GM20000 (cell line): ENCODE data around the gene SNX11.

ENCODE experiments used
- DNase-seq: peaks from one replicate; pipeline ENCODE4 v3.0.0; 2012; ENCODE audit warnings: low spot score
- TF ChIP-seq, protein P1 (sequence below): IDR thresholded peaks from 2 replicates; pipeline ENCODE4 v1.5.1; 2012; ENCODE audit warnings: mild to moderate bottlenecking, control low read depth; ENCODE audit errors: extremely low read depth, missing control alignments

The SNX11 gene

DNA sequence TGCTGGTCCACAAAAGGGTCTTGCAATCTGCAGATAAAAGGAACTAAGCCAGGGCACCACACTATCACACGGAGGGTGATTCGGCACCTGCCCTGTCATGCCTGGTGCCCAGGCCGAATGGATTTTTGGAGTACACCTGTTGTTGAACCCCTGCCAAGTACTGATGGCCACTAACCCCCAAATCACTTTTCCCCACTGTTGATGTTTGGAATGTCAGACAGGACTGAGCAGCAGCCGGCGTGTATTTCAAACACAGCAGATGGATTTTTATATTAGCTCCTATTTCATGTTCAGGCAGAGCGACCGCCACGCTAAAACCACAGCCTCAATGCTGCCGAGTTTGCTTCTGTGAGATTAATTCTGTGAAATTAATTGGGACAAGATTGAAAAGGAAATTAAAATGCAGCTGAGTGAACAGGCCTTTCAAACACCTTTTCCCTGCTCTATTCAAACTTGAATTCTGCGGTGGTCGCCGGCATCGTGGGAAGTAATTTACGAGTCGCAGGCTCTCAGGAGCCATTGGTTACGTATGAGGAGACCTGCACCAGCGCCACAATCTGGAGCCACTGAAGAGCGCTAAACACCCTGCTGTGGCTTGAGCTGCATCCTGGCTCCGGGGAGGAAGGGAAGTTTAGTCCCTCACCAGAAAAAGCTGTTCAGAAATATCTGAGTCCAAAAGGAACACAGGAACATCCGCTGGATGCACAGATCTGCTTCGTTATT, 48.5 kb downstream of the SNX11 start:
- no peak for DNase-seq
- TF ChIP-seq, protein P1, sequence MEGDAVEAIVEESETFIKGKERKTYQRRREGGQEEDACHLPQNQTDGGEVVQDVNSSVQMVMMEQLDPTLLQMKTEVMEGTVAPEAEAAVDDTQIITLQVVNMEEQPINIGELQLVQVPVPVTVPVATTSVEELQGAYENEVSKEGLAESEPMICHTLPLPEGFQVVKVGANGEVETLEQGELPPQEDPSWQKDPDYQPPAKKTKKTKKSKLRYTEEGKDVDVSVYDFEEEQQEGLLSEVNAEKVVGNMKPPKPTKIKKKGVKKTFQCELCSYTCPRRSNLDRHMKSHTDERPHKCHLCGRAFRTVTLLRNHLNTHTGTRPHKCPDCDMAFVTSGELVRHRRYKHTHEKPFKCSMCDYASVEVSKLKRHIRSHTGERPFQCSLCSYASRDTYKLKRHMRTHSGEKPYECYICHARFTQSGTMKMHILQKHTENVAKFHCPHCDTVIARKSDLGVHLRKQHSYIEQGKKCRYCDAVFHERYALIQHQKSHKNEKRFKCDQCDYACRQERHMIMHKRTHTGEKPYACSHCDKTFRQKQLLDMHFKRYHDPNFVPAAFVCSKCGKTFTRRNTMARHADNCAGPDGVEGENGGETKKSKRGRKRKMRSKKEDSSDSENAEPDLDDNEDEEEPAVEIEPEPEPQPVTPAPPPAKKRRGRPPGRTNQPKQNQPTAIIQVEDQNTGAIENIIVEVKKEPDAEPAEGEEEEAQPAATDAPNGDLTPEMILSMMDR: no peak

DNA sequence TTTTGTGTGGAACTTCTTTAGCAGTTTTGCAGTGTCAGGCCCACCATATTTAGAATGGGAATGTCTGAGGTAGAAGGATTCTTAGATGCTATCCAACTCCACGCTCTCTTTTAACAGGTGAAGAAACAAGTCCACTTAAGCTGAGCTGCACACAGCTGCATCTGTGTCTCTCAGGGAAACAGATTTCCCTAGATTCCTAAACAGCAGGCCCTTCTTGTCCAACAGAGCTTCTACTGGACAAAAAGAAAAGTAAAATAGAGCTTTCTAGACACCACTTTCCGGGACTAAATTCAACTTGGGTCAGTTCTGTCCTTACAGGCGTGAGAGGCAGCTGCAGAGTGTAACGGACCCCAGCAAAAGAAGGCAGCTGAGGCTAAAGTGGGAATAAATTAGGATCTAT, 51.7 kb downstream of the SNX11 start:
- TF ChIP-seq, protein P1: no peak
- DNase-seq: no peak

DNA sequence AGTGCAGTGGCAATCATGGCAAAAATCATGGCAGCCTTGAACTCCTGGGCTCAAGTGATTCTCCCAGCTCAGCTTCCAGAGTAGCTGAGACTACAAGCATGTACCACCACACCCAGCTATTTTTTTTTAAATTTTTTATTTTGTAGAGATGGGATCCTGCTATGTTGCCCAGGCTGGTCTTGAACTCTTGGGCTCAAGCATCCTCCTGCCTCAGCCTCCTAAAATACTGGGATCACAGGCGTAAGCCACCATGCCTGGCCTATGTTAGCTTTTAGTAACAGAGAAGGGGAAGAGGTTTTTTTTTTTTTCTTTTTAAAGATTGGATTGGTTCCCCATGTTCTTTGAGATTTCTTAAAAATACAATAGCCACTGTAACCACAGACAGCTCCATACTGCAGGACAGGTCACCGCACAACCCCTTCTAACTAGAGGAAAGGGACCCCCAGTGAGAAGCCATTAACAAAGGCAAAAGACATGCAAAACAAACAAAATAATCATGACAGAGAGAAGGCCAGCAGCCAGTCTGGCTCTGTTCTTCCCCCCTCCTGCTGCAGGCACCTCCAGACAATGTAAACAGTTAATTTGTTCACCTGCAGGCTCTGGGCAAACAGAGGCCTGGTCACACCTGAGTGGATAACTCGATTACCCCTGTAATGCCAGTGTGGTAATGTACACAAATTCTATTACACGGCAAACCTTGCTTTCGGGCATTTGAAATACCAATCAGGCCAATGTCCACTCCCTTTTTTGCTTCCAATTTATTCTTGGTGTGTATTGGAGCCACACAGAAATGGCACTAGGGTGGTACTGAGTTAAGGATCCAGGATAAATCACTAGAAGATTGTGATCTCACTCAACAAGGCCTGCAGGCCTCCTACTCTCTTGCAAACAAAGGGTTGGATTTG, 52.9 kb downstream of the SNX11 start:
- TF ChIP-seq, protein P1: no peak

DNA sequence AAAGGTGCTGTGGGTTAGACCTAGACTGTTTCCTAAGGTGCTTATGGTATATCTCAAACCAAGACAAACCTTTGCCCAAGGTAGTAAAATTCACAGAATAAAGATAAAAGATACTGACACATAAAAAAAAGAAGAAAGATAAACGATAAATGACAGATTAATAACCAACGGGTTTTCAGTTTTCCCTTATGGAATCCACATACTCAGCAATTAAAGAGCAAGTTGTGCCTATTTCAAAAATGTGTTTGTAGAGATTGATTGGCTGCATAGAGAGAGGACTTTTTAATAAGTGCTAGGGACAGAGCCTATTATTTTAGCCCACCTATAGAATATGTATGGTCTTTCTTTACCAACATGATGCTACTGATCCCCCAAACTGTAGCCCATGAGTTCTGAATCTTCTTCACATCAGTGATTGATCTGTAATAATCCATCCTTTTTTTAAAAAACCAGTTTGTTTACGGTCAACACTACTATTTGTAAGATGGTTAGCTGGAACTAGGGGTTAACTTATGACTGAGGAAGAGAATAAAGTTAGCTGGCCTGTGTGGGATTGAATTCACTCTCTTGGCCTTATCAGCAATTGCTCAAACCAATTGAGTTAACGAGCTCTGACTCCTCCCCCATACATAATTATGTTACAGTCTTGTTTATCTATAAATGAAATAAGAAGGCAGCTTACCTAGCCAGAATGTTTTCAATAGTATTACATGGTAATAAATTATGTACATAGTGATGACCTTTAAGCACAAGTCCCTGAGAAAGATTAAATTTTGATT, 53.8 kb downstream of the SNX11 start:
- no peak for DNase-seq
- TF ChIP-seq, protein P1: no peak

More for the DNA sequence above, 52.9 kb downstream of the SNX11 start:
- no peak for DNase-seq

DNA sequence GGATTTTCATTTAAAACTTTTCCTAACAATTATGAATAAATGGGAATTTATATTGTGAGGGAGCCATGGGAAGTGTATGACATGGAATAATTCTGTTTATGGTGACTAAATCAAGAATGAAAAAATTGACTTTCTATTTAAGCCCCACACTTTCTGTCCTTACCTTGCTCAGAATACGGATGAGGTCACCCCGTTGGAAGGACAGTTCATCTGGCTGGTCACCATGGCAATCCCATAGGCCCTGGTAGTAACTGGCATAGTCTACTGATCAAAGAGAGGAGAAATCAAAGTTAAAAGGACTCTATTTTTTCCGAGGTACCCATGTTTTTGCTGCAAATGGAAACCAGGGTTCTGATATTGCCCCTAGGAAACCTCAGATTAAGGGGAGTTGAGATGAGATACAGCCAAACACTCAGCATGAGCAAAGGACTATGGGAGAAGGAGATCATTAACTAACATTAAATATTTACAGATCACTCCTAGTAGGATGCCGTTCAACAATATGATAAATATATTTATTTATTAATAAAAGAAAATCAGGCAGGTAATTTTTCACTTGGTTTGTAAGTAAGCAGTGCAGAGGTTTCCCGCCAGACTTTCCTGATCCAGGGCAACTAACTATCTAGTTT, 54.9 kb downstream of the SNX11 start:
- TF ChIP-seq, protein P1: no peak
- no peak for DNase-seq

DNA sequence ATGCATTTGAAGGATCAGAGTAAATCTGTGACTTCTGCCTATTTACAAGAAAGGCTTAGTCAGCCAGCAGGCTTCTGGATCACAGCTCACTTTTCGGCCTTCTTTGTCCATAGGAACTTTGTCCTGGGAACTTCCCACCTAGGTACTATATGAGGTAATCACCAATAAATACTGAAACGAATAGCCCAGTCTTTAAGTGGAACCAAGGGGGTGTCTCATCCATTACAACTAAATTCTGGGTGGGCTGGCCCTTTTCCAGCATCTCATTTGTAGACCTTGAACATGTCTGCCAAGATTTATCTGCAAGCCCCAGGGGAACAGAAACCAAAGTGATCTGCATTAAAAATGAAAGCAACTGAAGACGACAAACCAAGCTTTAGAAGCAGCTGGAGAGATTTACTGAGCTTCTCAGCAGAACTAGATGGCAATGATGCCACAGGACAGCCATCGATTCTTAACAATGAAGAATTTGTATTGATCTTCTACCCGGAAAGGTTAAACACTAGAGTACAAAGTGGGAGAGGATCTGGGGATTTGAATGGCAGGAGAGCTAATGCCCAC, 55.5 kb downstream of the SNX11 start:
- TF ChIP-seq, protein P1: no peak
- peak; percentile 46 for DNase-seq
